H1 (cell line): ENCODE data around the gene AIG1. TPM values are rescaled to one million over a fixed set of nuclear protein-coding genes. Genes with fewer than 3 reads are reported as not detected.

Experiments
- CTCF ChIA-PET: fragments of 300-600 bp; sonication (Branson Sonifier 250); formaldehyde crosslinking; loops from one replicate; lab custom pipeline; 2021; ENCODE audit not compliant: partially characterized antibody; lab: Charles Lee
- POLR2A ChIA-PET: fragments of 300-600 bp; sonication (Branson Sonifier 250); formaldehyde crosslinking; loops from one replicate; lab custom pipeline; 2021; ENCODE audit warnings: inconsistent platforms; ENCODE audit not compliant: partially characterized antibody; lab: Charles Lee
- DNase-seq, 2 experiments: peaks; one replicate each; pipeline versions ENCODE4 v3.0.0 to v3.0.0-alpha.2; 2010 to 2022; ENCODE audit warnings: low spot score in 2 of 2, low read depth in 1 of 2, mixed read lengths in 1 of 2
- FAIRE-seq: peaks from 2 replicates; lab custom pipeline; 2011; peaks lifted over from hg19 to GRCh38; lab: Jason Lieb, UNC
- H2AFZ ChIP-seq: 2 replicates; pipeline ENCODE4 v1.8.1; 2012; ENCODE audit warnings: low read length, inconsistent platforms
- H2AK5ac ChIP-seq: 2 replicates; pipeline ENCODE4 v1.6.1; 2013; ENCODE audit warnings: low read depth, low read length
- H2BK120ac ChIP-seq: replicated peaks from 2 replicates; pipeline ENCODE3; 2013; ENCODE audit warnings: low read depth, low read length, inconsistent platforms
- H2BK12ac ChIP-seq: 2 replicates; pipeline ENCODE4 v1.6.1; 2013; ENCODE audit warnings: low read depth, low read length
- H2BK15ac ChIP-seq: 2 replicates; pipeline ENCODE4 v1.6.1; 2013; ENCODE audit warnings: low read length
- H2BK20ac ChIP-seq: 2 replicates; pipeline ENCODE4 v1.6.1; 2013; ENCODE audit warnings: low read length
- H2BK5ac ChIP-seq: 2 replicates; pipeline ENCODE4 v1.6.1; 2013; ENCODE audit warnings: low read depth, low read length
- H3K14ac ChIP-seq: 2 replicates; pipeline ENCODE4 v1.6.1; 2013; ENCODE audit warnings: inconsistent platforms; ENCODE audit not compliant: insufficient read length
- H3K18ac ChIP-seq: 2 replicates; pipeline ENCODE4 v1.6.1; 2013; ENCODE audit warnings: low read length; ENCODE audit errors: extremely low read depth
- H3K23ac ChIP-seq: 2 replicates; pipeline ENCODE4 v1.6.1; 2013; ENCODE audit warnings: inconsistent platforms; ENCODE audit not compliant: insufficient read length
- H3K23me2 ChIP-seq: 2 replicates; pipeline ENCODE4 v1.6.1; 2013; ENCODE audit warnings: low read depth, low read length
- H3K27ac ChIP-seq: 2 replicates; pipeline ENCODE4 v1.6.1; 2011; ENCODE audit warnings: low read depth, low read length, inconsistent platforms
- H3K27me3 ChIP-seq, 4 experiments: replicated peaks in 1 of 4; 1 replicate in 1 of 4; 2 replicates in 3 of 4; pipeline versions ENCODE4 v1.6.1 to v1.8.1; 2011 to 2013; ENCODE audit warnings: low read length in 3 of 4, mild to moderate bottlenecking in 3 of 4, inconsistent platforms in 2 of 4, mixed read lengths in 2 of 4, moderate library complexity in 1 of 4; ENCODE audit not compliant: control insufficient read depth in 3 of 4, insufficient read depth in 3 of 4; ENCODE audit errors: extremely low read depth in 1 of 4
- H3K36me3 ChIP-seq, 4 experiments: 2 replicates each; pipeline versions ENCODE4 v1.6.1 to v1.8.1; 2011 to 2013; ENCODE audit warnings: mild to moderate bottlenecking in 4 of 4, low read length in 3 of 4, moderate library complexity in 2 of 4, control low read depth in 1 of 4, inconsistent platforms in 1 of 4; ENCODE audit not compliant: insufficient read depth in 4 of 4, control insufficient read depth in 2 of 4
- H3K4ac ChIP-seq: replicated peaks from 2 replicates; pipeline ENCODE3; 2013; ENCODE audit warnings: low read length, low read depth, mixed read lengths, inconsistent platforms; ENCODE audit not compliant: insufficient read length
- H3K4me1 ChIP-seq, 4 experiments: replicated peaks in 1 of 4; 1 replicate in 1 of 4; 2 replicates in 3 of 4; pipeline versions ENCODE4 v1.6.1 to v1.8.1; 2011 to 2013; ENCODE audit warnings: low read length in 3 of 4, inconsistent platforms in 2 of 4, mixed read lengths in 1 of 4; ENCODE audit not compliant: insufficient read depth in 4 of 4, control insufficient read depth in 3 of 4
- H3K4me2 ChIP-seq, 2 experiments: 2 replicates each; pipeline versions ENCODE4 v1.6.1 to v1.8.1; 2011 to 2013; ENCODE audit warnings: low read depth in 2 of 2, low read length in 2 of 2, control low read depth in 1 of 2, inconsistent platforms in 1 of 2, mild to moderate bottlenecking in 1 of 2; ENCODE audit not compliant: insufficient read depth in 1 of 2
- H3K4me3 ChIP-seq, 4 experiments: fragments of 200-600, 300-600 bp in 1 of 4; sonication (generic), shearing (Covaris generic), sonication (Bioruptor Twin) in 1 of 4; 2 replicates each; pipeline versions ENCODE4 v1.5.1 to v1.8.1; 2011 to 2016; ENCODE audit warnings: low read length in 4 of 4, low read depth in 3 of 4, control low read depth in 2 of 4, inconsistent platforms in 2 of 4, mild to moderate bottlenecking in 2 of 4, mixed read lengths in 1 of 4, moderate library complexity in 1 of 4; ENCODE audit not compliant: insufficient read depth in 2 of 4; ENCODE audit errors: extremely low read depth in 1 of 4
- H3K56ac ChIP-seq: replicated peaks from 2 replicates; pipeline ENCODE3; 2013; ENCODE audit warnings: low read depth, mild to moderate bottlenecking, mixed read lengths, low read length, inconsistent platforms; ENCODE audit not compliant: insufficient read length
- H3K79me1 ChIP-seq: 2 replicates; pipeline ENCODE4 v1.6.1; 2013; ENCODE audit warnings: low read depth, low read length, control low read depth
- H3K79me2 ChIP-seq, 2 experiments: 2 replicates each; pipeline versions ENCODE4 v1.6.1 to v1.8.1; 2012 to 2013; ENCODE audit warnings: low read length in 2 of 2, mild to moderate bottlenecking in 2 of 2, inconsistent platforms in 1 of 2; ENCODE audit not compliant: insufficient read depth in 2 of 2, control insufficient read depth in 1 of 2
- H3K9ac ChIP-seq, 4 experiments: replicated peaks in 1 of 4; 1 replicate in 1 of 4; 2 replicates in 3 of 4; pipeline versions ENCODE4 v1.6.1 to v1.8.1; 2011 to 2013; ENCODE audit warnings: low read depth in 3 of 4, low read length in 3 of 4, control low read depth in 2 of 4, mild to moderate bottlenecking in 2 of 4, moderate library complexity in 2 of 4, inconsistent platforms in 1 of 4; ENCODE audit errors: extremely low read depth in 1 of 4
- H3K9me3 ChIP-seq, 2 experiments: 2 replicates each; pipeline versions ENCODE4 v1.6.1 to v1.8.1; 2012 to 2013; ENCODE audit warnings: mild to moderate bottlenecking in 2 of 2, moderate library complexity in 2 of 2, control low read depth in 1 of 2, inconsistent platforms in 1 of 2, low read depth in 1 of 2, low read length in 1 of 2, mixed read lengths in 1 of 2; ENCODE audit not compliant: insufficient read depth in 2 of 2
- H4K20me1 ChIP-seq, 2 experiments: replicated peaks in 1 of 2; 2 replicates each; pipeline versions ENCODE3 to v1.8.1; 2011 to 2013; ENCODE audit warnings: inconsistent platforms in 2 of 2, low read length in 2 of 2, mild to moderate bottlenecking in 1 of 2; ENCODE audit not compliant: insufficient read depth in 2 of 2, control insufficient read depth in 1 of 2
- H4K5ac ChIP-seq: 2 replicates; pipeline ENCODE4 v1.6.1; 2013; ENCODE audit warnings: low read length, low read depth, mixed read lengths, inconsistent platforms; ENCODE audit not compliant: insufficient read length
- H4K8ac ChIP-seq: 2 replicates; pipeline ENCODE4 v1.8.0; 2013; ENCODE audit warnings: mild to moderate bottlenecking, moderate library complexity, low read length, inconsistent platforms; ENCODE audit not compliant: insufficient read depth; ENCODE audit errors: extremely low read depth
- H4K91ac ChIP-seq: replicated peaks from 2 replicates; pipeline ENCODE3; 2013; ENCODE audit warnings: low read length, mixed read lengths, inconsistent platforms; ENCODE audit not compliant: insufficient read length
- CHD2 ChIP-seq: IDR thresholded peaks from 2 replicates; pipeline ENCODE4 v1.6.1; 2012; ENCODE audit warnings: low read length, improper control_type of control experiment
- CTBP2 ChIP-seq: IDR thresholded peaks from 2 replicates; pipeline ENCODE4 v1.7.0; 2011; ENCODE audit warnings: borderline replicate concordance, mild to moderate bottlenecking, moderate library complexity, mixed read lengths, low read length; ENCODE audit not compliant: insufficient read depth, insufficient read length
- SP1 ChIP-seq: IDR thresholded peaks from 2 replicates; pipeline ENCODE4 v1.6.1; 2011; ENCODE audit warnings: low read depth, low read length
- USF2 ChIP-seq: IDR thresholded peaks from 2 replicates; pipeline ENCODE4 v1.6.1; 2011; ENCODE audit warnings: low read length, improper control_type of control experiment
- WGBS, 2 experiments: shearing (Covaris generic) in 1 of 2; methylation state at CpG; one replicate each; pipeline versions ENCODE4 v1.1.6 to v1.1.7; 2013 to 2015; ENCODE audit warnings: low lambda C conversion rate in 2 of 2, mixed read lengths in 2 of 2, inconsistent platforms in 1 of 2, low coverage in 1 of 2, missing lambda C conversion rate in 1 of 2; ENCODE audit not compliant: insufficient replicate concordance in 2 of 2, insufficient coverage in 1 of 2, insufficient read length in 1 of 2; ENCODE audit errors: extremely low coverage in 1 of 2, missing lambda C conversion rate in 1 of 2; 5-methylcytosine and 5-hydroxymethylcytosine counted together
- polyA plus RNA-seq, 7 experiments: library from polyadenylated mRNA; depleted of rRNA in 3 of 7; stranded (reverse) in 5 of 7; unstranded in 2 of 7; fragments of >200 nt in 5 of 7; fragments of 200-250 nt in 2 of 7; gene quantifications; 1 replicate in 5 of 7; 2 replicates in 1 of 7; 4 replicates in 1 of 7; pipeline versions ENCODE4 v1.2.1 to v1.2.3, GENCODE V29; 2011 to 2013; ENCODE audit warnings: missing spikeins in 2 of 7, mixed read lengths in 2 of 7
- total RNA-seq: library from RNA; stranded (reverse); fragmentation: NEBNext Ultra II Directional; extraction: Animal tissue kit (Norgen Biotek cat#: 25700); gene quantifications from 2 replicates; pipeline ENCODE4 v1.2.1, GENCODE V29; 2021

Gene AIG1
- total and polyA plus RNA-seq, 2 of the 8 experiments (the other 6 are each of a cell fraction or from before 2014, with no cell fraction given): 56.6 to 58.4 TPM

DNA sequence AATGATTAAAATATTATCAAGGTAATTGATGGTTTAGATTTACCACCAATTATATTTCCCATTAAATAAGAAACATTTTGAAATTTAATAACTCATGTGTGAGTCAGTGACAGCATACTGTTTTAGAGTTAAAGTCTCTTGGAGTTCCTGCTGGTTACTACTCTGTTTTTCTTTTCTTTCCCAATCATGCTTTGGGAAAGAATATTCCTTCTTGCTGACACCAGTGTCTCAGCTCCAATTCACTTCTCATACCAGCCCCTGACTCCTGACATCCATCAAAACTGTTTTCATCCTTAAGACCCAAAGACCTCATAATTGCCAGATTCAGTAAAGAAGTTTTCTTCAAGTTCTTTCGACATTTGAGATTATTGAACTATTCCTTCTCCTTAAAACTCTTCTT, 50.3 kb downstream of the AIG1 start:
- ChIA-PET CTCF (interaction anchor here (0.8 kb wide), 1 partner anchor 11 kb away, joined by 3 read pairs; no protein-coding TSS in a partner anchor), POLR2A (no interaction called here)
- Histone ChIP-seq H3K4me3 (no peak overlapping the region), H3K56ac (no peak overlapping the region), H3K79me2 (no peaks in the 10 kb centered on the region), H3K36me3 (peaks cover 0 to 2% (median 0%) of the 10 kb centered on the region in 4 experiments; a peak in 1 of 8 replicates), H3K14ac (no peak overlapping the region), H3K18ac (no peak overlapping the region), H4K5ac (no peak overlapping the region), H2BK12ac (no peak overlapping the region), H2BK5ac (no peak overlapping the region), H3K4me1 (no peaks in the 10 kb centered on the region), H2BK20ac (no peak overlapping the region), H3K79me1 (no peaks in the 10 kb centered on the region), H3K23me2 (no peaks in the 10 kb centered on the region), H4K8ac (no peak overlapping the region), H3K4ac (no peak overlapping the region), H2AFZ (no peak overlapping the region), H4K91ac (no peak overlapping the region), H3K4me2 (no peak overlapping the region), H3K9me3 (no peaks in the 10 kb centered on the region), H2AK5ac (no peak overlapping the region), H3K9ac (no peak overlapping the region), H3K23ac (no peak overlapping the region), H3K27ac (no peak overlapping the region), H4K20me1 (no peaks in the 10 kb centered on the region), H2BK120ac (no peak overlapping the region), H2BK15ac (no peak overlapping the region), H3K27me3 (no peaks in the 10 kb centered on the region)
- FAIRE-seq: no peak
- WGBS, 2 experiments: 86% methylated on average over 1 of the region's 1 CpG; no CpG with 5 or more reads in 1 of the 2 experiments
- no peak for DNase-seq
- TF ChIP-seq CHD2 (no peak), CTBP2 (no peak), SP1 (no peak), USF2 (no peak)
